Forelimb muscle (tissue), 1 donor: Measurements from ENCODE around the gene YJU2. TPM values are rescaled to one million over a fixed set of nuclear protein-coding genes. Genes with fewer than 3 reads are reported as not detected.
"Not testable (repeated sequence)": the region's sequence is repeated elsewhere in the genome, so short reads cannot be mapped to it uniquely, and the experiment has no call there.

Experiments
- DNase-seq: peaks from one replicate; pipeline ENCODE4 v3.0.0-alpha.2; 2013; ENCODE audit warnings: low read depth
- polyA plus RNA-seq: library from polyadenylated mRNA; unstranded; fragments of 120-200 nt; gene quantifications from one replicate; pipeline ENCODE4 v1.2.1, GENCODE V29; 2013; ENCODE audit not compliant: insufficient read length

Gene YJU2
- polyA plus RNA-seq, 1 donor: 12.9 TPM

GRCh38 chr19:4228765-4229178 is 18.1 kb upstream of the YJU2 start:
- DNase-seq: no peak

- DNase-seq: no peak
These were observed 17.5 kb upstream of the YJU2 start, which contains the start of gene EBI3 for GRCh38 chr19:4229179-4229931. Gene EBI3 (plus strand): TSS chr19:4229523. CDS start chr19:4229551, 28 bp downstream.

- not testable (repeated sequence) for DNase-seq
These were observed 16.6 kb upstream of the YJU2 start for GRCh38 chr19:4230237-4230636.

- not testable (repeated sequence) for DNase-seq
These were observed 15.4 kb upstream of the YJU2 start for GRCh38 chr19:4231521-4231920.

GRCh38 chr19:4232139-4232538 is 14.7 kb upstream of the YJU2 start:
- DNase-seq: not testable (repeated sequence)

- DNase-seq: no peak
These were observed 14.1 kb upstream of the YJU2 start for GRCh38 chr19:4232614-4233281.

- DNase-seq: no peak
These were observed 13.5 kb upstream of the YJU2 start for GRCh38 chr19:4233282-4233853.

GRCh38 chr19:4234142-4234861 is 12.6 kb upstream of the YJU2 start:
- no peak for DNase-seq

GRCh38 chr19:4234862-4235201 is 12.0 kb upstream of the YJU2 start:
- no peak for DNase-seq

- not testable (repeated sequence) for DNase-seq
These were observed 9.4 kb upstream of the YJU2 start for GRCh38 chr19:4237510-4237909.

- no peak for DNase-seq
These were observed 8.0 kb upstream of the YJU2 start for GRCh38 chr19:4238831-4239230.

GRCh38 chr19:4241824-4242430 is 5.0 kb upstream of the YJU2 start:
- no peak for DNase-seq

GRCh38 chr19:4245938-4246337 is 942 bp upstream of the YJU2 start:
- DNase-seq: not testable (repeated sequence)

GRCh38 chr19:4256563-4256962 is 9.7 kb downstream of the YJU2 start:
- DNase-seq: no peak

GRCh38 chr19:4257025-4257424 is 10.1 kb downstream of the YJU2 start:
- no peak for DNase-seq

- no peak for DNase-seq
These were observed 11.3 kb downstream of the YJU2 start for GRCh38 chr19:4258181-4258580.

- no peak for DNase-seq
These were observed 13.8 kb downstream of the YJU2 start for GRCh38 chr19:4260613-4261191.

GRCh38 chr19:4264812-4265211 is 17.9 kb downstream of the YJU2 start:
- DNase-seq: no peak

GRCh38 chr19:4266253-4267000 is 19.5 kb downstream of the YJU2 start:
- no peak for DNase-seq

GRCh38 chr19:4267101-4267900 is 20.4 kb downstream of the YJU2 start:
- DNase-seq: no peak
